Measurements from ENCODE around the gene SNX13.

GRCh38 chr7:17781491-17782215, 158.6 kb downstream of the SNX13 start:
- TF ChIP-seq SP1 (IDR thresholded peaks at IDR 0.05) (no peak), FOXM1 (IDR thresholded peaks at IDR 0.05; ENCODE audit: borderline replicate concordance) (no peak), BHLHE40 (IDR thresholded peaks at IDR 0.05; ENCODE audit: borderline replicate concordance) (no peak), ZNF384 (IDR thresholded peaks at IDR 0.05) (no peak), HDGF (IDR thresholded peaks at IDR 0.05; ENCODE audit: borderline replicate concordance) (no peak), NFRKB (IDR thresholded peaks at IDR 0.05) (no peak), CTBP1 (IDR thresholded peaks at IDR 0.05; ENCODE audit: borderline replicate concordance) (no peak), FOXK2 (IDR thresholded peaks at IDR 0.05) (no peak), ELF4 (IDR thresholded peaks at IDR 0.05) (no peak), FOXA1 (IDR thresholded peaks at IDR 0.05) (no peak), TARDBP (IDR thresholded peaks at IDR 0.05) (no peak)
